K562 (cell line): ENCODE results near the gene USP2. TPM values are rescaled to one million over a fixed set of nuclear protein-coding genes. Genes with fewer than 3 reads are reported as not detected.

Experiments
- ATAC-seq: fragments of 200-7000 bp; cut with Tn5 transposase; 3 replicates; pipeline ENCODE4 v1.9.1; 2020; ENCODE audit warnings: moderate library complexity
- BruUV-seq: library from RNA; stranded (reverse); fragments of 400-500 nt; replicated peaks from 2 replicates; lab custom pipeline; 2021; lab: Mats Ljungman, UMichigan
- CTCF ChIA-PET: fragments of 300-600 bp; formaldehyde crosslinking; extraction: SDS; loops from one replicate; lab custom pipeline; 2021; ENCODE audit warnings: low intra/inter-chr PET ratio; lab: Yijun Ruan, JAX
- POLR2A ChIA-PET: fragments of 300-600, 350-650 bp; sonication (Branson Sonifier 250); formaldehyde crosslinking; extraction: SDS; loops from one replicate; lab custom pipeline; 2021; ENCODE audit warnings: antibody characterized with exemption, inconsistent platforms; lab: Yijun Ruan, JAX
- DNase-seq, 4 experiments: peaks; one replicate each; pipeline versions ENCODE4 v3.0.0 to v3.0.0-alpha.2; 2011 to 2018; ENCODE audit warnings: low spot score in 3 of 4, mixed read lengths in 3 of 4; ENCODE audit errors: extremely low read depth in 1 of 4
- FAIRE-seq: peaks from 2 replicates; lab custom pipeline; 2011; peaks lifted over from hg19 to GRCh38; lab: Jason Lieb, UNC
- H2AFZ ChIP-seq: 2 replicates; pipeline ENCODE4 v1.6.0; 2011; ENCODE audit warnings: low read depth, low read length, control low read depth, inconsistent platforms
- H3K27ac ChIP-seq: fragments of 200-600 bp; 3 replicates; pipeline ENCODE4 v1.8.0; 2011; ENCODE audit warnings: low read depth, mild to moderate bottlenecking, control low read depth, inconsistent platforms, low read length, moderate library complexity, mixed read lengths; ENCODE audit errors: extremely low read depth
- H3K27me3 ChIP-seq, 2 experiments: fragments of 300-600 bp in 1 of 2; 2 replicates in 1 of 2; 3 replicates in 1 of 2; pipeline versions ENCODE4 v1.6.0 to v1.8.0; 2011; ENCODE audit warnings: inconsistent platforms in 2 of 2, low read length in 2 of 2, mild to moderate bottlenecking in 1 of 2, mixed read lengths in 1 of 2, moderate library complexity in 1 of 2; ENCODE audit not compliant: control insufficient read depth in 2 of 2, insufficient read depth in 2 of 2
- H3K36me3 ChIP-seq: fragments of 300-600 bp; 3 replicates; pipeline ENCODE4 v1.8.0; 2011; ENCODE audit warnings: mild to moderate bottlenecking, low read length, inconsistent platforms; ENCODE audit not compliant: control insufficient read depth, insufficient read depth
- H3K4me1 ChIP-seq, 2 experiments: fragments of 200-600 bp in 1 of 2; replicated peaks in 1 of 2; 2 replicates in 1 of 2; 3 replicates in 1 of 2; pipeline versions ENCODE4 v1.5.1 to v1.8.0; 2011; ENCODE audit warnings: inconsistent platforms in 2 of 2, low read length in 2 of 2, mild to moderate bottlenecking in 1 of 2, mixed read lengths in 1 of 2, moderate library complexity in 1 of 2; ENCODE audit not compliant: control insufficient read depth in 2 of 2, insufficient read depth in 2 of 2
- H3K4me2 ChIP-seq: 2 replicates; pipeline ENCODE4 v1.6.1; 2011; ENCODE audit warnings: low read length, control low read depth, inconsistent platforms, mixed read lengths; ENCODE audit not compliant: insufficient read depth
- H3K4me3 ChIP-seq: fragments of 200-600 bp; sonication (generic), shearing (Covaris generic); 2 replicates; pipeline ENCODE4 v1.5.1; 2016; ENCODE audit warnings: control low read depth, inconsistent platforms
- H3K79me2 ChIP-seq: fragments of 200-600 bp; 3 replicates; pipeline ENCODE4 v1.8.0; 2011; ENCODE audit warnings: low read length, inconsistent platforms; ENCODE audit not compliant: control insufficient read depth, insufficient read depth
- H3K9ac ChIP-seq, 2 experiments: 2 replicates each; pipeline versions ENCODE4 v1.6.0 to v1.6.1; 2011; ENCODE audit warnings: low read depth in 2 of 2, low read length in 2 of 2, control low read depth in 1 of 2, inconsistent platforms in 1 of 2, mild to moderate bottlenecking in 1 of 2, mixed read lengths in 1 of 2; ENCODE audit not compliant: insufficient read depth in 1 of 2
- H3K9me1 ChIP-seq: one replicate; pipeline ENCODE4 v1.6.0; 2011; ENCODE audit warnings: inconsistent platforms, mild to moderate bottlenecking, low read length, moderate library complexity; ENCODE audit not compliant: control insufficient read depth, insufficient read depth
- H3K9me3 ChIP-seq: replicated peaks from 2 replicates; pipeline ENCODE4 v1.5.1; 2011; ENCODE audit warnings: low read depth, low read length, inconsistent platforms; ENCODE audit not compliant: control insufficient read depth, insufficient read depth
- H4K20me1 ChIP-seq: replicated peaks from 2 replicates; pipeline ENCODE4 v1.6.1; 2011; ENCODE audit warnings: low read length, inconsistent platforms, mixed read lengths; ENCODE audit not compliant: control insufficient read depth, insufficient read depth
- BMI1 ChIP-seq: fragments of 150-350 bp; IDR thresholded peaks from 2 replicates; pipeline ENCODE4 v1.6.1; 2014; ENCODE audit warnings: low read length
- CEBPG ChIP-seq, 3 experiments: fragments of 200-800 bp in 1 of 3; sonication (Bioruptor generic) in 1 of 3; sonication (generic) in 1 of 3; formaldehyde crosslinking in 1 of 3; IDR thresholded peaks in 2 of 3; conservative IDR thresholded peaks in 1 of 3; 2 replicates each; pipeline versions ENCODE4 v1.6.1 to v1.8.0; 2016 to 2022; ENCODE audit warnings: missing compliant biosample characterization in 2 of 3, missing genetic modification characterization in 2 of 3, mild to moderate bottlenecking in 1 of 3, missing genetic modification reagents in 1 of 3
- DACH1 ChIP-seq: fragments of 450-650 bp; IDR thresholded peaks from 2 replicates; pipeline ENCODE4 v1.6.1; 2018; ENCODE audit not compliant: partially characterized antibody
- KDM4B ChIP-seq, 2 experiments: fragments of 450-650 bp in 1 of 2; sonication (generic) in 1 of 2; IDR thresholded peaks; 2 replicates each; pipeline ENCODE4 v1.6.1; 2016 to 2017; ENCODE audit warnings: borderline replicate concordance in 2 of 2, antibody characterized with exemption in 1 of 2, low read depth in 1 of 2, mild to moderate bottlenecking in 1 of 2
- KLF16 ChIP-seq: IDR thresholded peaks from 2 replicates; pipeline ENCODE4 v1.6.1; 2016; ENCODE audit warnings: antibody characterized with exemption
- MIER1 ChIP-seq: fragments of 450-650 bp; IDR thresholded peaks from 2 replicates; pipeline ENCODE4 v1.6.1; 2016; ENCODE audit warnings: antibody characterized with exemption, mild to moderate bottlenecking, low read depth
- MLX ChIP-seq, 2 experiments: fragments of 450-650 bp in 1 of 2; sonication (generic) in 1 of 2; formaldehyde crosslinking; conservative IDR thresholded peaks; 2 replicates each; pipeline versions ENCODE4 v1.4.0 to v1.8.1; 2020 to 2022; ENCODE audit warnings: mild to moderate bottlenecking in 1 of 2, missing genetic modification reagents in 1 of 2
- PHB2 ChIP-seq: fragments of 450-650 bp; IDR thresholded peaks from 2 replicates; pipeline ENCODE4 v1.6.1; 2017; ENCODE audit warnings: low read depth
- RNF2 ChIP-seq: sonication (generic); IDR thresholded peaks from 2 replicates; pipeline ENCODE4 v1.6.1; 2016
- TFE3 ChIP-seq: fragments of 450-650 bp; formaldehyde crosslinking; IDR thresholded peaks from 2 replicates; pipeline ENCODE4 v1.4.0; 2020; ENCODE audit warnings: mild to moderate bottlenecking, mixed read lengths
- ZNF512 ChIP-seq: IDR thresholded peaks from 2 replicates; pipeline ENCODE4 v1.6.1; 2016; ENCODE audit warnings: missing genetic modification characterization, missing compliant biosample characterization
- WGBS: fragments of 100-300 bp; shearing (Covaris generic); methylation state at CpG from one replicate; pipeline ENCODE4 v1.1.6; 2016; ENCODE audit warnings: low coverage, mixed read lengths; ENCODE audit not compliant: insufficient coverage; ENCODE audit errors: missing lambda C conversion rate; 5-methylcytosine and 5-hydroxymethylcytosine counted together
- in situ Hi-C: fragments of 300-500 bp; cut with MboI; formaldehyde crosslinking; loops from 4 replicates; pipeline ENCODE4 v1.15.0; 2018; ENCODE audit warnings: inconsistent platforms, mixed read lengths
- intact Hi-C: fragments of 100-400 bp; cut with micrococcal nuclease; formaldehyde crosslinking; loops from 2 replicates; pipeline ENCODE4 v1.14.2; 2022
- polyA plus RNA-seq, 8 experiments: library from polyadenylated mRNA; depleted of rRNA in 4 of 8; stranded (reverse) in 5 of 8; unstranded in 3 of 8; fragments of >200 nt; fragmentation: Nextera tagmentation in 2 of 8; fragmentation: Illumina TruSeq in 1 of 8; extraction: Ambion mirVana in 2 of 8; extraction: Trizol in 1 of 8; gene quantifications; 2 replicates each; pipeline versions ENCODE4 v1.2.1 to v1.2.3, GENCODE V29; 2011 to 2014; ENCODE audit warnings: inconsistent platforms in 1 of 8, missing spikeins in 1 of 8
- total RNA-seq, 7 experiments: library from RNA; depleted of rRNA in 6 of 7; stranded (reverse); fragments of >200 nt in 6 of 7; fragmentation: Illumina TruSeq in 2 of 7; extraction: Trizol in 2 of 7; gene quantifications; 2 replicates each; pipeline versions ENCODE4 v1.2.1 to v1.2.3, GENCODE V29; 2011 to 2021; ENCODE audit warnings: low replicate concordance in 1 of 7
- TF ChIP-seq, protein P1 (sequence below): IDR thresholded peaks from 3 replicates; pipeline ENCODE4 v1.6.1; 2011; ENCODE audit warnings: borderline replicate concordance, mild to moderate bottlenecking; ENCODE audit not compliant: insufficient read length, insufficient read depth
- TF ChIP-seq, protein P2 (sequence below): IDR thresholded peaks from 2 replicates; pipeline ENCODE4 v1.6.1; 2012; ENCODE audit warnings: low read depth, low read length, improper control_type of control experiment, borderline replicate concordance

USP2 gene
- total and polyA plus RNA-seq, 9 of the 15 experiments (the other 6 are each of a cell fraction or from before 2014, with no cell fraction given): 2.8 to 16.9 (median 3.9) TPM

DNA sequence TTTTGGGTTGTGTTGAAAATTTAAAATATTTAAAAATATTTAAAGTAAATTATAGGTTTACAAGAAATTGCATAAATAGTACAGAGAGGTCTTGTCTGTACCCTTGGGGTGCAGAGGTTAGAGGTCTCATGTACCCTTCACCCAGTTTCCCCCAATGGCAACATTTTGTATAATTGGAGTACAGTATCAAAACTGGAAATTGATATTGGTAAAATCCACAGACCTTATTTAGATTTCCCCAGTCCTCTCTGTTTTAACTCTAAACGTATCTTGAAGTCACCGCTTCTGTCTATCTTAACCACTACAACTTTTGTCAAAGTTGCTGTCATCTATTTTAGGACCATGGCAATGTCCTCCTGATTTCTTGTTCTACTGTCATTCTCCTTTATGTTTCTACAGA is 30.6 kb upstream of the USP2 start:
- no TSS peak for BruUV-seq
- CTCF ChIA-PET: interaction anchor here (0.6 kb wide), 1 partner anchor 47 kb away, joined by 3 read pairs; no protein-coding TSS in a partner anchor
- Histone ChIP-seq H3K4me2 (no peak overlapping the region), H2AFZ (no peak overlapping the region), H3K36me3 (no peaks in the 10 kb centered on the region), H3K4me1 (no peaks in the 10 kb centered on the region), H4K20me1 (no peaks in the 10 kb centered on the region), H3K9me3 (no peaks in the 10 kb centered on the region), H3K79me2 (no peaks in the 10 kb centered on the region), H3K27me3 (no peaks in the 10 kb centered on the region), H3K4me3 (no peak overlapping the region), H3K9ac (no peak overlapping the region), H3K27ac (no peak overlapping the region), H3K9me1 (no peaks in the 10 kb centered on the region)
- ATAC-seq (no peak), DNase-seq (no peak), FAIRE-seq (no peak)
- WGBS: 57% methylated on average over 2 of the region's 2 CpGs
- intact Hi-C loops (no loop called here), in situ Hi-C loops (no loop called here)
- POLR2A ChIA-PET: no interaction called here
- no peak for TF ChIP-seq DACH1
- TF ChIP-seq KLF16: no peak
- no peak for TF ChIP-seq RNF2
- no peak for TF ChIP-seq CEBPG (CRISPR knock-in tag; IDR thresholded peaks at IDR 0.05)
- TF ChIP-seq CEBPG (tag; conservative IDR thresholded peaks at IDR 0.05 in 1 of 2, IDR thresholded peaks at IDR 0.05 in 1 of 2): no peak
- no peak for TF ChIP-seq ZNF512 (tag)
- TF ChIP-seq KDM4B (IDR thresholded peaks at IDR 0.05; ENCODE audit: borderline replicate concordance in 2 of 2, low read depth in 1 of 2): no peak
- TF ChIP-seq TFE3 (CRISPR knock-in tag): no peak
- no peak for TF ChIP-seq MIER1
- TF ChIP-seq, protein P1, sequence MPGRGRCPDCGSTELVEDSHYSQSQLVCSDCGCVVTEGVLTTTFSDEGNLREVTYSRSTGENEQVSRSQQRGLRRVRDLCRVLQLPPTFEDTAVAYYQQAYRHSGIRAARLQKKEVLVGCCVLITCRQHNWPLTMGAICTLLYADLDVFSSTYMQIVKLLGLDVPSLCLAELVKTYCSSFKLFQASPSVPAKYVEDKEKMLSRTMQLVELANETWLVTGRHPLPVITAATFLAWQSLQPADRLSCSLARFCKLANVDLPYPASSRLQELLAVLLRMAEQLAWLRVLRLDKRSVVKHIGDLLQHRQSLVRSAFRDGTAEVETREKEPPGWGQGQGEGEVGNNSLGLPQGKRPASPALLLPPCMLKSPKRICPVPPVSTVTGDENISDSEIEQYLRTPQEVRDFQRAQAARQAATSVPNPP: no peak
- TF ChIP-seq, protein P2, sequence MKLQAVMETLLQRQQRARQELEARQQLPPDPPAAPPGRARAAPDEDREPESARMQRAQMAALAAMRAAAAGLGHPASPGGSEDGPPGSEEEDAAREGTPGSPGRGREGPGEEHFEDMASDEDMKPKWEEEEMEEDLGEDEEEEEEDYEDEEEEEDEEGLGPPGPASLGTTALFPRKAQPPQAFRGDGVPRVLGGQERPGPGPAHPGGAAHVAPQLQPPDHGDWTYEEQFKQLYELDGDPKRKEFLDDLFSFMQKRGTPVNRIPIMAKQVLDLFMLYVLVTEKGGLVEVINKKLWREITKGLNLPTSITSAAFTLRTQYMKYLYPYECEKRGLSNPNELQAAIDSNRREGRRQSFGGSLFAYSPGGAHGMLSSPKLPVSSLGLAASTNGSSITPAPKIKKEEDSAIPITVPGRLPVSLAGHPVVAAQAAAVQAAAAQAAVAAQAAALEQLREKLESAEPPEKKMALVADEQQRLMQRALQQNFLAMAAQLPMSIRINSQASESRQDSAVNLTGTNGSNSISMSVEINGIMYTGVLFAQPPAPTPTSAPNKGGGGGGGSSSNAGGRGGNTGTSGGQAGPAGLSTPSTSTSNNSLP: no peak
- TF ChIP-seq MLX (CRISPR knock-in tag; conservative IDR thresholded peaks at IDR 0.05): no peak
- TF ChIP-seq PHB2: no peak
- TF ChIP-seq BMI1: no peak
